Activated naive CD8-positive, alpha-beta T cell treated with anti-CD3 and anti-CD28 coated beads, Interleukin-2, amount 50 U/mL, for 24 hours (primary cell): ENCODE data around the gene MS4A8.
"Not testable (repeated sequence)": the region's sequence is repeated elsewhere in the genome, so short reads cannot be mapped to it uniquely, and the experiment has no call there.

Experiments used
- ATAC-seq: fragments of 150-1000 bp; cut with Tn5 transposase; one replicate; pipeline ENCODE4 v1.10.0; 2021
- DNase-seq: peaks from one replicate; pipeline ENCODE4 v3.0.0; 2021
- H3K27ac Mint-ChIP-seq: one replicate; pipeline ENCODE4 v1.8.0; 2021; ENCODE audit warnings: mild to moderate bottlenecking, mixed read lengths
- H3K27me3 Mint-ChIP-seq: one replicate; pipeline ENCODE4 v1.8.0; 2021; ENCODE audit warnings: mixed read lengths
- H3K36me3 Mint-ChIP-seq: one replicate; pipeline ENCODE4 v1.8.0; 2021; ENCODE audit warnings: low read depth, mixed read lengths
- H3K4me1 Mint-ChIP-seq: one replicate; pipeline ENCODE4 v1.8.0; 2021; ENCODE audit warnings: mixed read lengths
- H3K4me3 Mint-ChIP-seq: one replicate; pipeline ENCODE4 v1.8.0; 2021; ENCODE audit warnings: mild to moderate bottlenecking, moderate library complexity, mixed read lengths
- H3K9me3 Mint-ChIP-seq: one replicate; pipeline ENCODE4 v1.8.0; 2021; ENCODE audit warnings: mixed read lengths

MS4A8 gene, protein sequence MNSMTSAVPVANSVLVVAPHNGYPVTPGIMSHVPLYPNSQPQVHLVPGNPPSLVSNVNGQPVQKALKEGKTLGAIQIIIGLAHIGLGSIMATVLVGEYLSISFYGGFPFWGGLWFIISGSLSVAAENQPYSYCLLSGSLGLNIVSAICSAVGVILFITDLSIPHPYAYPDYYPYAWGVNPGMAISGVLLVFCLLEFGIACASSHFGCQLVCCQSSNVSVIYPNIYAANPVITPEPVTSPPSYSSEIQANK

DNA sequence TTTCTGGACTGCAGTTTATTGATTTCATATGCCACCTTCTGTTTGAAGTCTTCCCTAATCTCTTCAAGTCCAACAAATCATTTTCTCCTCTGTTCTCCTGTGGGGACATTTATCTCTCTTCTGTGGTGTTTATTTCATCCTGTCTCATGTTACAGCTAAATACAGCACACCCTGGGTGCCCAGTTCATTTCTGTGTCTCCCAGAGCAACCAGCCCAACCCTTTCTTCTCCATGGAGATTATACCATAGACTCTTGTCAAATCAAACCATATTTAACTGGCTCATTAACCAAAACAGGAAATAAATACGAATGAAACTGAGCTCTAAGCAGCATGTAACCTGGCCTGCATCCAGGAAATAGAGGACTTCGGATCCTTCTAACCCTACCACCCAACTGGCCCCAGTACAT lies at the start of gene MS4A8:
Gene MS4A8 (plus strand): TSS at position 329 of the 408 bp plus-strand sequence. CDS start 1,249 bp downstream, outside the sequence.
- DNase-seq (no peak), ATAC-seq (no peak)
- Mint-ChIP-seq H3K4me1 (no peaks in the 10 kb centered on the region), H3K9me3 (no peaks in the 10 kb centered on the region), H3K27ac (no peak within 1 kb of the TSS), H3K4me3 (no peak within 1 kb of the TSS), H3K27me3 (no peaks in the 10 kb centered on the region), H3K36me3 (no peaks in the 10 kb centered on the region)

DNA sequence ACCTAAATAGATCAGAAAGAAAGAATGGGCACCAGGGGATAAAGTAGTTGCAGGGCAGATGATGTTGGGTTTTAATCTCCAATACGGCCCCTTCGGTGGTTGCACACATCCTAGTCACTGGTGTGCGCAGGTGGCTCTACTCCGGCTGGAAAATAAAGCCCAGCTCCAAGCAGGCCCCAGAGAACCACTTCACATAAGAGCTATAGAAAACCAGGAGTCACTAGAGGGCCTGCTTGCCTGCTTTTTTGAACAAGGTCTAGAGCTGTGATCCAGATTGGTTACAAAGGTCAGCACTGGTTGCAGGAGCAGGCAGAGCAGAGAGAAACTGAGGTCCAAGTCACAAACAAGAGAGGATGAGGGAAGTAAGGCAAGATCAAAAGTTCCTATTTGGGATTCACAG lies 41.5 kb upstream of the MS4A8 start:
- H3K9me3 Mint-ChIP-seq: no peaks in the 10 kb centered on the region

DNA sequence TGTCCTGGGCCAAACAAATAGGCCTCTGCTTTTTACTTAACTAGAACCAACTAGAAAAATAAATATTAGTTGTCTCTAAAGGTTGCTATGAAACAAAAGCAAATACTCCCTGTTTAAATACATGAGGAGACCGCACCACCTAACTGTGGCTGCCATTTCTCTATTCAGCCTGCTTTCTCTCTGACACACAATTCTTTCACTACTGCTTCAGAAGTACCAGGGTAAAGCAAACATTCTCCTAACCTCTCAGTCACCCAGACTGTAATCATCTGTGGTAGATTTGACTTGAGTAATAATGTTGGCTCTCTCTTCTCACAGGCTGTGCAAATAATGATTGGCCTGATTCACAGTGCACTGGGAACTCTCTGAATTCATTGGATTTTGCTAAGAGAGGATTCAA lies 41.0 kb upstream of the MS4A8 start:
- H3K27me3 Mint-ChIP-seq: peaks cover 5% of the 10 kb centered on the region
- no peaks in the 10 kb centered on the region for H3K36me3 Mint-ChIP-seq
- DNase-seq (no peak), ATAC-seq (no peak)
- no peaks in the 10 kb centered on the region for H3K9me3 Mint-ChIP-seq
- H3K4me1 Mint-ChIP-seq: no peaks in the 10 kb centered on the region
- no peak overlapping the region for H3K27ac Mint-ChIP-seq
- no peak overlapping the region for H3K4me3 Mint-ChIP-seq

More for the DNA sequence above, 41.5 kb upstream of the MS4A8 start:
- DNase-seq (no peak), ATAC-seq (no peak)
- Mint-ChIP-seq H3K27me3 (peaks cover 5% of the 10 kb centered on the region), H3K4me1 (no peaks in the 10 kb centered on the region), H3K4me3 (no peak overlapping the region), H3K27ac (no peak overlapping the region), H3K36me3 (no peaks in the 10 kb centered on the region)

DNA sequence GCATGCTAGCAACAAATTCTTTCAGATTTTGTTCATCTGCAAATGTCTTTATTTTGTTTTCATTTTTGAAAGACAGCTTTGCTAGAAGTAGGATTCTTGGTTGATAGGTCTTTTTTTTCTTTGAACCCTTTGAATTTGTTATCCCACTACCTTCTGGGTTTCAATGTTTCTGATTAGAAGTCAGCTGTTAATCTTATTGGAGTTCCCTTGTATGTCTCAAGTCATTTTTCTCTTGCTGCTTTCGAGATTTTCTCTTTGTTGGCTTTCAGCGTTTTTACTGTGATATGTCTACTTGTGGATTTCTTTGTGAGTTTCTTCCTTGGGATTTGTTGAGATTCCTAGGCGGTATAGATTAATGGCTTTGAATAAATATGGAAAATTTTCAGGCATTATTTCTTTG lies 27.2 kb upstream of the MS4A8 start:
- DNase-seq (no peak), ATAC-seq (no peak)
- Mint-ChIP-seq H3K9me3 (peaks cover 30% of the 10 kb centered on the region), H3K27ac (no peak overlapping the region), H3K27me3 (peaks cover 12% of the 10 kb centered on the region), H3K4me1 (no peaks in the 10 kb centered on the region), H3K4me3 (no peak overlapping the region), H3K36me3 (no peaks in the 10 kb centered on the region)

DNA sequence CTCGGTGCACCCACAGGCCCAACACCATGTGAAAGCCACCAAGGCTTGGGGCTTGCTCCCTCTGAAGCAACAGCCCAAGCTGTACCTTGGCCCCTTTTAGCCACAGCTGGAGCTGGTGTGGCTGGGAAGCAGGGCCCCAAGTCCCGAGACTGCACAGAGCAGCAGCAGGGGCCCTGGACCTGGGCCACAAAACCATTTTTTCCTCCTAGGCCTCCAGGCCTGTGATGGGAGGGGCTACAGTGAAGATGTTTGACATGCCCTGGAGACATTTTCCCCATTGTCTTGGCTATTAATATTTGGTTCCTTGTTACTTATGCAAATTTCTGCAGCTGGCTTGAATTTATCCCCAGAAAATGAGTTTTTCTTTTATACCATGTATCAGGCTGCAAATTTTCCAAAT lies 21.2 kb upstream of the MS4A8 start:
- H3K4me3 Mint-ChIP-seq, ATAC-seq, H3K27ac Mint-ChIP-seq, DNase-seq, H3K4me1 Mint-ChIP-seq, H3K36me3 Mint-ChIP-seq: not testable (repeated sequence)
- H3K9me3 Mint-ChIP-seq: peaks cover 49% of the 10 kb centered on the region
- peaks cover 16% of the 10 kb centered on the region for H3K27me3 Mint-ChIP-seq

DNA sequence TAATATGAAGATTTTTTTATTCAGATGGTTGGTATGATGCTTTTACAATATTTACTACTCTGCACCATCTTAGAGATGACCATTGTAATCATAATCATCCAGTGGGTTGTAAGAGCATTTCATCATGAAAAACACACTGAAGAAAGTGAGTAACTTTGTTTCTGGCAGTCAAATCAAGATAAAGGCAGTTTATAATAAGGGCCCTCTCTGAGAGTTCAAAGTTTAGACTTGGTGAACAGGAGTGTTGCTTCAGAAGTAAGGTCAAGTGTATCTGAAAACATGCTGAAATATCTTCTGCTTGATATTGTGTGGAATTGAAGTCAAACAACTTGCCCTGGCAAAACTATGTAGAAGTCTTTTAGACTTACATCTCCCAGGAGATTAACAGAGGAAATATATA lies 19.5 kb upstream of the MS4A8 start:
- peaks cover 5% of the 10 kb centered on the region for H3K36me3 Mint-ChIP-seq
- H3K4me1 Mint-ChIP-seq: no peaks in the 10 kb centered on the region
- peaks cover 41% of the 10 kb centered on the region for H3K9me3 Mint-ChIP-seq
- no peak for DNase-seq
- no peak overlapping the region for H3K27ac Mint-ChIP-seq
- ATAC-seq: no peak
- peaks cover 11% of the 10 kb centered on the region for H3K27me3 Mint-ChIP-seq
- H3K4me3 Mint-ChIP-seq: no peak overlapping the region

DNA sequence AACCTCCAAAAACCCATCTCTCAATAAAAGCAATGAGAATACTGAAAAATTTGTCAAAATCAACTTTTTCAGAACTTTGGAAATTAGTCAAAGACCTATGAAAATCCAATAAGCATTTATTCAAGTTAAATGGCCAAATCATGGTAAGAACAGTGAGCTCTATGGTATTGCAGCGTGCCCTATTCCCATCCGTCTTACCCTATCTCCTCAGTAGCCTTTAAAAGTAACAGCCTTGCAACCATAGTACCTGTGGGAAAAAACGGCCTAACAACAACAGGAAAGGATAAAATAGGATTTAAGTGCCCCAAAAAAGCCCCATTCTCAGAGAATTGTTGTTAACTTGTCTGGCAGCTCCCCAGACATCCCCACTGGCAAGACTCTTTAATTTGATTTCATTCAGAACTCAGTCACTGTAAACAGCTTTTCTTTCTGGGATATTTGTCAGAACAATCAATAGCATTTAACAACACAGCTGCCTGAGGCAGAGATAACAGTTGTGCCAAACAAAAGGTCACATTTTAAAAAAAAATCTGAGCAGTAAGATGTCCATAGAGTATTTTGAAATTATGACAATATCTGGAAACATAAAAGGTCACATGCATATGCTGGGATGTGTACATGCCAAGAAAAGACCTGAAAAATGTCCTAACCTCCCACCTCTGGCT lies 18.8 kb upstream of the MS4A8 start:
- ATAC-seq: no peak
- Mint-ChIP-seq H3K27me3 (peaks cover 11% of the 10 kb centered on the region), H3K4me3 (no peak overlapping the region), H3K9me3 (peaks cover 41% of the 10 kb centered on the region), H3K4me1 (no peaks in the 10 kb centered on the region), H3K27ac (no peak overlapping the region), H3K36me3 (peaks cover 5% of the 10 kb centered on the region)
- DNase-seq: no peak

DNA sequence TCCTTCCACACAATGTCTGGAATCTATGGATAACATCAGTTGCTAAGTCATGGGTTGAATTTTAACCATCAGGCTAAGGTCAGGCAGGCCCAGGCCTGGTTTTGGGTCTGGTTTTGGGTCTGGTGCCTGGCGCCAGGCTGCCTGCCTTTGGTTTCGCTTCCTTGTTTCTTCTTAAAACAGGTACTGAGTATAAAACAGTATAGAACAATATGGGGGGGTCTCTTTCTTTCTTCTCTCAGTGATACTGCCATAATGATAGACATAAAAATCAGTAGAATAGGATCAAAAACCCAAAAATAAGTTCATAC lies 14.9 kb upstream of the MS4A8 start:
- not testable (repeated sequence) for DNase-seq, ATAC-seq, H3K27ac Mint-ChIP-seq, H3K27me3 Mint-ChIP-seq, H3K4me3 Mint-ChIP-seq, H3K36me3 Mint-ChIP-seq, H3K4me1 Mint-ChIP-seq
- peaks cover 15% of the 10 kb centered on the region for H3K9me3 Mint-ChIP-seq

DNA sequence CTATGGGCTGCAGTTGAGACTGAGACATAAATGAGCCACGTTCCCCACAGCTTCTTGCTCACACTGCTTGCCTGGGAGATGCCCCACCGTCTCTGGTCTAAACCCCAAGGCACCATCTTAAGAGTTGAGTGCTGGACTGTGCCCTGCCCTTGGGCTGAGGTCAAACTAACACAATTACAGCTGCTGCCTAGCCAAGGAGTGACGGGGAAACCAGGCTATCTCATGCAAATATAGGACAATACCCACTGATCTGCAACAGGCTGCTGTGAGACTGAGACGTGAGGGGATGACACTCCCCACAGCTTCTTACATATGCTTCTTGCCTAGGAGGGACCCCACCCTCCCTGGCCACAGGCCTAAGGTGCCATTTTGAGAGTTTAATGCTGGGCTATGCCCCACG lies 7.8 kb upstream of the MS4A8 start:
- no peaks in the 10 kb centered on the region for H3K36me3 Mint-ChIP-seq
- H3K9me3 Mint-ChIP-seq: no peaks in the 10 kb centered on the region
- H3K4me3 Mint-ChIP-seq: no peak overlapping the region
- no peaks in the 10 kb centered on the region for H3K4me1 Mint-ChIP-seq
- H3K27ac Mint-ChIP-seq: no peak overlapping the region
- DNase-seq (no peak), ATAC-seq (no peak)
- peaks cover 11% of the 10 kb centered on the region for H3K27me3 Mint-ChIP-seq

DNA sequence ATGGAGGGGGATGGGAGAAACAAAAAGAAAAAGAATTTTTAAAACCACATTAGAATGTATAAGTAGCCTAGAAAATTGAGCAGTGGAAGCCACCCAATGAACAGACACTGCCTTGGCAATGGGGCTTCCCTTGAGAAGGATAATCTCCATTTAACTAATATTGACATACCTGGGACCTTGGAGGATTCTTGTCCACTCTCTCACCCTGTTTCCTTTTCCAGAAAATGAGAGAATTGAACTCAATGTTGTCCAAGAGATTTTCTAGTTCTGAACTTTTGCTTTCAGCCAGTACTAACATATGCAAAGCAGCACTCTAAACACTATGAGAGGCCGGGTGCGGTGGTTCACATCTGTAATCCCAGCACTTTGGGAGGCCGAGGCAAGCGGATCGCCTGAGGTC lies 524 bp downstream of the MS4A8 start:
- Mint-ChIP-seq H3K36me3 (no peaks in the 10 kb centered on the region), H3K27me3 (peaks cover 3% of the 10 kb centered on the region), H3K4me1 (no peaks in the 10 kb centered on the region), H3K4me3 (no peak overlapping the region), H3K27ac (no peak overlapping the region), H3K9me3 (no peaks in the 10 kb centered on the region)
- DNase-seq (no peak), ATAC-seq (no peak)

DNA sequence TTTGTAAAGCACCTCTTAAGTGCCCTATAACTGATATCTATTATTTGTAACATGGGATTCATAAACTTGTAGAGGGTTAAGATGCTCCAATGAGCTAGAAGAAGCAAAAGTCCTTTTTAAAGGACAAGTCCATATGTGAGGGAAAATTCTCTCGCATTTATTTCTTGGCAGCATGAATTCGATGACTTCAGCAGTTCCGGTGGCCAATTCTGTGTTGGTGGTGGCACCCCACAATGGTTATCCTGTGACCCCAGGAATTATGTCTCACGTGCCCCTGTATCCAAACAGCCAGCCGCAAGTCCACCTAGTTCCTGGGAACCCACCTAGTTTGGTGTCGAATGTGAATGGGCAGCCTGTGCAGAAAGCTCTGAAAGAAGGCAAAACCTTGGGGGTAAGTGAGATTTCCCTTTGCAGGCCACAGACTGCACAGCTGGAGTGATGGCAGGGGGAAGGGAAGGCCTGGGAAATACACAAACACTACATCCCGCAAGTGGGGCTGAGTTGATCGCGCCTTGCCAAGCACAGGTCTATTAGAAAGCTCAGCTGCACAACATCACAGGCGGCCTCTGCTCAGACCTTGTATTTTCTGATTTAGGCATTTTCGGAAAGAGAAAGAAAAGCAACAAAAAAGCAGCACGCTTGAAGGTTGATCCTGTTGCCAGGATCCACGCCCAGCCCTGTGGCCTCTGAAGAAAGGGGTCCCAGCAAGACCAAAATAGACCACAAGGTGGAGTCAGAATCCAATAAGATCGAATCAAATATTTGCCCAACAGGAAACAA lies 1.5 kb downstream of the MS4A8 start:
- no peak overlapping the region for H3K27ac Mint-ChIP-seq
- H3K4me1 Mint-ChIP-seq: no peaks in the 10 kb centered on the region
- ATAC-seq (no peak), DNase-seq (peak; percentile 6)
- H3K36me3 Mint-ChIP-seq: no peaks in the 10 kb centered on the region
- no peak overlapping the region for H3K4me3 Mint-ChIP-seq
- peaks cover 5% of the 10 kb centered on the region for H3K27me3 Mint-ChIP-seq
- H3K9me3 Mint-ChIP-seq: no peaks in the 10 kb centered on the region

DNA sequence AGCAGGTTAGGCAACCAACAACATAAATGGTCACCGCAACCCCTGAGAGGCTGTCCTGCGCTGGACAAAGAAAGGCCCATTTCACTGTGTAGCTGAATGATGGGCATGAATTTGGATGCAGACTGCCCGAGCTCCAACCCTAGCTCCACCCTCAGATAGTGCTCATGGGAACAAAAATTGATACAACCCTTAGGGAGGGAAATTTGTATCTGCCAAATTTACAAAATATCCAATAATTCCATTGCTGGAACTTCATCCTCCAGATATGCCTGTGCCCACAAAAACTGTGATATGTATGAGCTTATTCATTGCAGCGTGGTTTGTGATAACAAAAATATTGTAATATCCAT lies 2.0 kb downstream of the MS4A8 start:
- no peak overlapping the region for H3K27ac Mint-ChIP-seq
- H3K4me3 Mint-ChIP-seq: no peak overlapping the region
- H3K27me3 Mint-ChIP-seq: peaks cover 5% of the 10 kb centered on the region
- DNase-seq (no peak), ATAC-seq (no peak)
- H3K36me3 Mint-ChIP-seq: no peaks in the 10 kb centered on the region
- no peaks in the 10 kb centered on the region for H3K4me1 Mint-ChIP-seq
- no peaks in the 10 kb centered on the region for H3K9me3 Mint-ChIP-seq

DNA sequence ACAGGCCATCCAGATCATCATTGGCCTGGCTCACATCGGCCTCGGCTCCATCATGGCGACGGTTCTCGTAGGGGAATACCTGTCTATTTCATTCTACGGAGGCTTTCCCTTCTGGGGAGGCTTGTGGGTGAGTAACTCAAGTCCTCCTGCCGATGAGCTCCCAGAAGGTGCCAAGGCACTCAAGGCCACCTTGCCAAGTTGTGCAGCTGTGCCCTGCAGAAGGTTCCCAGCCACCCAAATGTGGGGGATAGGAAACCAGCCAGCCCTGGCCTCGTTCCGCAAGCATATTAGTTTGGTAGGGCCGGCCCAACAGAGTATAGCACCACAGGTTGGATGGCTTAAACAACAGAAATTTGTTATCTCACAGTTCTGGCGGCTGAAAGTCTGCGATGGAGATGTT lies 4.0 kb downstream of the MS4A8 start:
- no peaks in the 10 kb centered on the region for H3K9me3 Mint-ChIP-seq
- peaks cover 10% of the 10 kb centered on the region for H3K27me3 Mint-ChIP-seq
- H3K27ac Mint-ChIP-seq: no peak overlapping the region
- no peak overlapping the region for H3K4me3 Mint-ChIP-seq
- no peaks in the 10 kb centered on the region for H3K36me3 Mint-ChIP-seq
- no peak for ATAC-seq
- DNase-seq: no peak
- H3K4me1 Mint-ChIP-seq: no peaks in the 10 kb centered on the region

DNA sequence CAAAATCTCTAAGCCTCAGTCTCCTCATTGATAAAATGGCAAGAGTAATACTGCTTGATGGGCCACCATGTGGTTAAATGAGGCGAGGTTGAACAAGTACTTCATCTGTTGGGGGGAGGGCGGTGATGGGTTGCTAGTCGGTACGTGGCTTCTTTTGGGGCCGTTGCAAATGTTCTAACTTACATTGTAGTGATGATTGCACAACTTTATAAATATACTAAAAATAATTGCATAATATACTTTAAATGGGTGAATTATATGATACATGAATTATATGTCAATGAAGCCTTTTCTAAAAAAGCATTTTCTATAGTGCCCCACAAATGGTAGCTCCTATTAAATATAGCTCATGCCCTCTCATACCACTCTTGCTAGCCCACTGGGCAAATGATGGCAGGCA lies 6.5 kb downstream of the MS4A8 start:
- no peak for ATAC-seq
- peaks cover 12% of the 10 kb centered on the region for H3K27me3 Mint-ChIP-seq
- no peak for DNase-seq
- H3K36me3 Mint-ChIP-seq: no peaks in the 10 kb centered on the region
- H3K9me3 Mint-ChIP-seq: no peaks in the 10 kb centered on the region
- H3K27ac Mint-ChIP-seq: no peak overlapping the region
- no peak overlapping the region for H3K4me3 Mint-ChIP-seq
- H3K4me1 Mint-ChIP-seq: no peaks in the 10 kb centered on the region

DNA sequence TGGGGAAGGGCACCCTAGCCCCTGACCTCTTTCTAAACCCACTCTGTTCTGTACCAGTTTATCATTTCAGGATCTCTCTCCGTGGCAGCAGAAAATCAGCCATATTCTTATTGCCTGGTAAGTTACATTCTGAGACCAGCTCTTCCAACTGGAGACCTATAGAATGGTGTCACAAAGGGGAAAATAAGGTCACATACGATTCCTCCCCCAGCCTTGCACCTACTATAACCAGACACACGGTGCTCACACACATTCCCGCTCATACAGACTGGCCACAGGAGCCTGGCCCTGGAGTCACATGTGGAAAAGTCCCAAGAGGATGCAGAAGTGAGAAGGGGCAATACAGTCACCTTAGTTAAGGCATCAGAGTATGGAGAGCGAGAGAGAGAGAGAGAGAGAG lies 7.5 kb downstream of the MS4A8 start:
- H3K4me3 Mint-ChIP-seq: no peak overlapping the region
- no peak overlapping the region for H3K27ac Mint-ChIP-seq
- H3K36me3 Mint-ChIP-seq: no peaks in the 10 kb centered on the region
- DNase-seq (no peak), ATAC-seq (no peak)
- H3K27me3 Mint-ChIP-seq: peaks cover 12% of the 10 kb centered on the region
- H3K9me3 Mint-ChIP-seq: no peaks in the 10 kb centered on the region
- no peaks in the 10 kb centered on the region for H3K4me1 Mint-ChIP-seq
